ENCODE results near the gene FIGNL2. TPM values are rescaled to one million over a fixed set of nuclear protein-coding genes. Genes with fewer than 3 reads are reported as not detected.

Gene FIGNL2
- total RNA-seq, 1 experiment from 2014 or later = not detected

DNA sequence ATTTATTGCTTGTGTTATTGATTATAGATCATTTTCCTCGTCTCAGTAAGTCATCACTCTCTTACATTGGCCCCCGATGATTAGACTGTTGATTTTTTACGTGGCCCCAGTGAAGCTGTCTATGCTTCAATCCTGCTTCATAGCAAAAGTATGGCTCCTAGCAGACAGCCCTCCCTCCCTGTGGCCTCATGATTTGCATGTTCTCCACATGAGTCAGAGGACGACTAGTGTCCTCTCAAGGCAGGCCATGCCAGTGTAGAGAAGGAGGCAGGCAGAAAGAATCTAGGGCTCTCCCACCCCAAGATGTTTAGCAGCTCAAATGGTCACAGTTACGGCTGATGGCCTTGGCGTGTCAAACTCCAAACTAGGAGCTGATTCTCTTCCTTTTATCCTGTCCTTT lies 59.6 kb downstream of the FIGNL2 start:
- intact Hi-C loops (cut with micrococcal nuclease) = no loop called here
- ChIA-PET POLR2A (ENCODE audit: unreplicated experiment) (no interaction called here), CTCF (no interaction called here)
- H3K9ac ChIP-seq (ENCODE audit: low read length) = no peak overlapping the region
- H3K27me3 ChIP-seq (ENCODE audit: low read length) = no peaks in the 10 kb centered on the region
- no peaks in the 10 kb centered on the region for H3K4me1 ChIP-seq (ENCODE audit: insufficient read depth, low read length)
- no peaks in the 10 kb centered on the region for H3K9me2 ChIP-seq (replicated peaks; ENCODE audit: low read length)
- TF ChIP-seq, protein P1, sequence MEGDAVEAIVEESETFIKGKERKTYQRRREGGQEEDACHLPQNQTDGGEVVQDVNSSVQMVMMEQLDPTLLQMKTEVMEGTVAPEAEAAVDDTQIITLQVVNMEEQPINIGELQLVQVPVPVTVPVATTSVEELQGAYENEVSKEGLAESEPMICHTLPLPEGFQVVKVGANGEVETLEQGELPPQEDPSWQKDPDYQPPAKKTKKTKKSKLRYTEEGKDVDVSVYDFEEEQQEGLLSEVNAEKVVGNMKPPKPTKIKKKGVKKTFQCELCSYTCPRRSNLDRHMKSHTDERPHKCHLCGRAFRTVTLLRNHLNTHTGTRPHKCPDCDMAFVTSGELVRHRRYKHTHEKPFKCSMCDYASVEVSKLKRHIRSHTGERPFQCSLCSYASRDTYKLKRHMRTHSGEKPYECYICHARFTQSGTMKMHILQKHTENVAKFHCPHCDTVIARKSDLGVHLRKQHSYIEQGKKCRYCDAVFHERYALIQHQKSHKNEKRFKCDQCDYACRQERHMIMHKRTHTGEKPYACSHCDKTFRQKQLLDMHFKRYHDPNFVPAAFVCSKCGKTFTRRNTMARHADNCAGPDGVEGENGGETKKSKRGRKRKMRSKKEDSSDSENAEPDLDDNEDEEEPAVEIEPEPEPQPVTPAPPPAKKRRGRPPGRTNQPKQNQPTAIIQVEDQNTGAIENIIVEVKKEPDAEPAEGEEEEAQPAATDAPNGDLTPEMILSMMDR (conservative IDR thresholded peaks at IDR 0.05; ENCODE audit: low read depth, low read length) = no peak
- TF ChIP-seq EZH2phosphoT487 (IDR thresholded peaks at IDR 0.05; ENCODE audit: borderline replicate concordance, low read length) (no peak), EZH2 (IDR thresholded peaks at IDR 0.05; ENCODE audit: low read length, unreplicated experiment) (no peak)
- no peak for ATAC-seq
- no TSS peak for BruUV-seq (replicated peaks)
- H3K27ac ChIP-seq (ENCODE audit: low read length) = no peak overlapping the region
- no peak overlapping the region for H3K4me2 ChIP-seq (ENCODE audit: low read length)
- no peak overlapping the region for H2AFZ ChIP-seq (ENCODE audit: low read length)
- H3K4me3 ChIP-seq (ENCODE audit: low read length) = no peak overlapping the region
- peaks cover 6% of the 10 kb centered on the region; the same call in 1 of the 2 replicates for H3K36me3 ChIP-seq (ENCODE audit: low read depth, low read length)
- no peaks in the 10 kb centered on the region for H4K20me1 ChIP-seq (ENCODE audit: low read length)
- DNase-seq = peak; percentile 23
- H3K9me3 ChIP-seq (ENCODE audit: low read length) = no peaks in the 10 kb centered on the region
- no peaks in the 10 kb centered on the region for H3K79me2 ChIP-seq (ENCODE audit: low read length)
- H3F3A ChIP-seq (ENCODE audit: low read length, unreplicated experiment) = no peaks in the 10 kb centered on the region

DNA sequence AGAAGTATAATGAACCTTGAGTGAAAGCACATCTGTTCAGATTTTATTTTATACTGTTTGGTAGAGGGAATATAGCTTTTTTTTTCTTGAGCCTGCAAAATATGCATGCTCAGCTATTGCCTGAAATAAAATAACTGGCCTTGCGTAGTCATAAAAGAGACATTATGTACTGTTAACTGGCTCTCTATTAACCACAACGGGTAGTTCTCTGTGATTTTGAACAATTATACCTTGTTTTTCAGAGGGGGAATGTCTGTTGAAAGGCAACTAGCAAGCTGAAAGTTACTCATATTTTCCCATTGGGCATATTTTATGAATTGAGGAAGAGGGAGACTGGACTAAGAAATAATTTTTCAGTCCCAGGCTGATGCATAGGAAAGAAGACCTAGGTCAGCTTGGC lies 62.6 kb downstream of the FIGNL2 start:
- DNase-seq (no peak), ATAC-seq (no peak)
- Histone ChIP-seq H3K4me1 (ENCODE audit: insufficient read depth, low read length) (no peaks in the 10 kb centered on the region), H3K4me2 (ENCODE audit: low read length) (no peak overlapping the region), H3K9me3 (ENCODE audit: low read length) (no peaks in the 10 kb centered on the region), H3K79me2 (ENCODE audit: low read length) (no peaks in the 10 kb centered on the region), H3K36me3 (ENCODE audit: low read depth, low read length) (peaks cover 6% of the 10 kb centered on the region; the same call in 1 of the 2 replicates), H2AFZ (ENCODE audit: low read length) (no peak overlapping the region), H3F3A (ENCODE audit: low read length, unreplicated experiment) (no peaks in the 10 kb centered on the region), H3K9me2 (replicated peaks; ENCODE audit: low read length) (no peaks in the 10 kb centered on the region), H4K20me1 (ENCODE audit: low read length) (no peaks in the 10 kb centered on the region), H3K4me3 (ENCODE audit: low read length) (no peak overlapping the region), H3K9ac (ENCODE audit: low read length) (no peak overlapping the region), H3K27me3 (ENCODE audit: low read length) (no peaks in the 10 kb centered on the region), H3K27ac (ENCODE audit: low read length) (no peak overlapping the region)
- no TSS peak for BruUV-seq (replicated peaks)
- CTCF ChIA-PET = interaction anchor here (0.6 kb wide), 1 partner anchor 109 kb away, joined by 3 read pairs; no protein-coding TSS in a partner anchor
- POLR2A ChIA-PET (ENCODE audit: unreplicated experiment) = interaction anchor here (0.6 kb wide), 1 partner anchor 46 kb away, joined by 3 read pairs; no protein-coding TSS in a partner anchor
- TF ChIP-seq EZH2phosphoT487 (IDR thresholded peaks at IDR 0.05; ENCODE audit: borderline replicate concordance, low read length) = no peak
- no peak for TF ChIP-seq EZH2 (IDR thresholded peaks at IDR 0.05; ENCODE audit: low read length, unreplicated experiment)
- TF ChIP-seq, protein P1 (conservative IDR thresholded peaks at IDR 0.05; ENCODE audit: low read depth, low read length) = no peak
- intact Hi-C loops (cut with micrococcal nuclease) = no loop called here

DNA sequence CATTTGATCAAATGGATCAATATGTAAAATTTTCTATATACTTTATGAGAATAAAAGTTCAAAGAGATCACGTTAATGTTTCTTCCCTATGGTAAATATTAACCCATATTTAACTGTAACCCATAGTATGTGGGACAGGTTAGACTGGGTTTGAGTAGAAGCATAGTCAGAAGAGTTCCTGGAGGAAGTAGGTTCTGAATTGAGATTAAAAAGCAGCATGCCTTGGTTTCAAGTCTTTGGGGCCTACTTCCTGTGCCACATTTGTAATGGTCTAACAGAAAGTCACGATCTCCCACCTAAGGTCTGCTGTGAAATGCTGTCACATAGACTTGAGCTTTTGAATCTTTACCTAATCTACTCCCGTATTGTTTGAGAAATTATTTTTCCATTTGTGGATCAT lies 63.8 kb downstream of the FIGNL2 start:
- no peak overlapping the region for H3K4me2 ChIP-seq (ENCODE audit: low read length)
- no peak overlapping the region for H3K27ac ChIP-seq (ENCODE audit: low read length)
- no peaks in the 10 kb centered on the region for H4K20me1 ChIP-seq (ENCODE audit: low read length)
- H2AFZ ChIP-seq (ENCODE audit: low read length) = no peak overlapping the region
- CTCF ChIA-PET = no interaction called here
- no peaks in the 10 kb centered on the region for H3K79me2 ChIP-seq (ENCODE audit: low read length)
- BruUV-seq (replicated peaks) = no TSS peak
- H3K4me1 ChIP-seq (ENCODE audit: insufficient read depth, low read length) = no peaks in the 10 kb centered on the region
- POLR2A ChIA-PET (ENCODE audit: unreplicated experiment) = no interaction called here
- no peak for ATAC-seq
- H3K36me3 ChIP-seq (ENCODE audit: low read depth, low read length) = peaks cover 6% of the 10 kb centered on the region; the same call in 1 of the 2 replicates
- DNase-seq = no peak
- H3K4me3 ChIP-seq (ENCODE audit: low read length) = no peak overlapping the region
- no peaks in the 10 kb centered on the region for H3K27me3 ChIP-seq (ENCODE audit: low read length)
- H3K9ac ChIP-seq (ENCODE audit: low read length) = no peak overlapping the region
- H3F3A ChIP-seq (ENCODE audit: low read length, unreplicated experiment) = no peaks in the 10 kb centered on the region
- H3K9me3 ChIP-seq (ENCODE audit: low read length) = no peaks in the 10 kb centered on the region
- intact Hi-C loops (cut with micrococcal nuclease) = no loop called here
- TF ChIP-seq, protein P1 (conservative IDR thresholded peaks at IDR 0.05; ENCODE audit: low read depth, low read length) = no peak
- TF ChIP-seq EZH2 (IDR thresholded peaks at IDR 0.05; ENCODE audit: low read length, unreplicated experiment) = no peak
- TF ChIP-seq EZH2phosphoT487 (IDR thresholded peaks at IDR 0.05; ENCODE audit: borderline replicate concordance, low read length) = no peak
- H3K9me2 ChIP-seq (replicated peaks; ENCODE audit: low read length) = no peaks in the 10 kb centered on the region

Measured in PC-3 (cell line).